HuH-7.5 (cell line): Measurements from ENCODE around the gene MCAM.

Experiments used
- DNase-seq: peaks from one replicate; pipeline ENCODE4 v3.0.0; 2011; ENCODE audit warnings: low spot score

The MCAM gene

DNA sequence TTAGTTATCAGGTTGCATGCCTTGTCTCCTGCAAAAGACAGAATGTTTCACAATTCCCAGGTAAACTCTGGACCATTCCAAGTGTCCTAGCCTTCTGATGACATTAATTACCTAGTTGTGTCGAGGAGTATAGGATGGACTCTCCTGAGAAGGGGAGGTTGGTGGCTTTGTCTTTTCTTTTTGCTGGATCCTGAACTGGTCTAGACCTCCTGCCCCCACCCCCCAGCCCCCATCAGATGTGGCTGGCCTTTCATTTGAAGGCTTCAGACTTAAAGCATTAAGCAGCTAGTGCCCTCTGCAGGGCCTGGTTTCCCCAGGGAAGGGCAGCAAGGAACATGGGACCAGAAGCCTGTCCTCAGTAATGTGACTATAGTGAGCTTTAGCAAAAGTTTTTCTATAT is 9.7 kb downstream of the MCAM start:
- DNase-seq: no peak

DNA sequence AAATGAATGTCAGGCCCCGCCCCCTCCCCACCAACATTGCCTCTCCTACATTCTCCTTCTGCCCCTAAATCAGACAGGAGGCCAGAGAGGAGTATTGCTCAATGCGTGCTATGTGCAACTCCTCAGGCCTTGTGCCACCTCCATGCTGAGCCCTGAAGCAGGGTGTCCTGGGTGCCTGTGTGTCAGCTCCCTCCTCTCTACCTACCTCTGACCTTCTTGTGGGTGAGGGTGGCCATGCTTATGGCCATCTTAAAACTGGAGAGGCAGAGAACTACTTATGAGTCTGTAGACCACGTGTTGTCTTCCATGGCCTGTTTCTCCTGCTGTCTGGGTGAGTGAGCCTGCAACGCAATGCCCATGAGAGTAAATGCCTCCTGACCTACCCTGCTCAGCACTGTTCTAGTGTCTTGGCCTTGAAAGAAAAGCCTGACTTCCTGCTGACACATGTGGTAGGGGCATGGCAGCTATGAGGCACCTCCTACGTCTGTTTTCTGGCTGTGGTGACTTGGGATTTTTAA is 10.5 kb downstream of the MCAM start:
- no peak for DNase-seq

GRCh38 chr11:119305556-119306372 is 11.2 kb downstream of the MCAM start:
- no peak for DNase-seq

- no peak for DNase-seq
Observed at GRCh38 chr11:119303227-119303718, 13.7 kb downstream of the MCAM start.

DNA sequence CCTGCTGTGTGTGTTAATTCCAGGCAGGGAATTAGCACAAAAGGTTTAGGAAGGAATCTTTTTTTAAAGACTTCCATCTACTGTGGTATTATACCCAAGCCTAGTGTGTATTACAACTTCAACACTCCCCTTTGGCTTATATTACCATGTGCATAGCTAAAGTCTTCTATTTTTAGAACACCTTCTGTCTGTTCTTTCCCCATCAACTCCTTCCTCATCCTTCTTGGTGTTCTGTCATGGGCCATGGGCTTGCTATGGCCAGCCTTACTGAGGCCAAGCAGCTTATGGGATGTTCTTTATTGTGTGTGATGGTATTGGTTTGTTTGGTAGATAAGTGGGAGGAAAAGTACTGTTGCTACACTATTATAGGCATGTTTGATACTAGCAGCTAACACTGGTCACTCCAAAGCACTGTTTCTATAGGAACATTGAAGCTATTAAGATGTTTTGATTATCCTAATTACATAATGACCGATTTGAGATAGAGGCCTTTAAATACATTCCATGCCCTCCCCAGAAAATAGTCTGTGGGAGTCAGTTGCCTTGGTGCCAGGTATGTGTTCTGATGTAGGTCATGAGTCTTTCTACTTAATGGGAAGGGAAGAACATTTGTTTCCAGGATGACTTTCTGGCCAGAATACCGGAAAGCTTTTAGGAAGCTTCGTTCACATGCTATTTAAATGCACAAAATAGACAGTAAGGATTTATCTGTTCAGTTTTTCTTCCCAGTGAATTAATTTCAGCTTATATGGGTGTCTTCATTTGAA is 16.5 kb downstream of the MCAM start:
- DNase-seq: no peak

DNA sequence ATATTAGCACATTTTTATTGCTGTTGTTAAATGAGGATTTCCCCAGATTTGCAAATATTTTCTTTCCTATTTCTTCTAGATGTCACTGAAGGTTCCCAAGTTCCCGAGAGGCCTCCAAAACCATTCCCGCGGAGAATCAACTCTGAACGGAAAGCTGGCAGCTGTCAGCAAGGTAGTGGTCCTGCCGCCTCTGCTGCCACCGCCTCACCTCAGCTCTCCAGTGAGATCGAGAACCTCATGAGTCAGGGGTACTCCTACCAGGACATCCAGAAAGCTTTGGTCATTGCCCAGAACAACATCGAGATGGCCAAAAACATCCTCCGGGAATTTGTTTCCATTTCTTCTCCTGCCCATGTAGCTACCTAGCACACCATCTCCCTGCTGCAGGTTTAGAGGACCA is 17.5 kb downstream of the MCAM start:
- no peak for DNase-seq

DNA sequence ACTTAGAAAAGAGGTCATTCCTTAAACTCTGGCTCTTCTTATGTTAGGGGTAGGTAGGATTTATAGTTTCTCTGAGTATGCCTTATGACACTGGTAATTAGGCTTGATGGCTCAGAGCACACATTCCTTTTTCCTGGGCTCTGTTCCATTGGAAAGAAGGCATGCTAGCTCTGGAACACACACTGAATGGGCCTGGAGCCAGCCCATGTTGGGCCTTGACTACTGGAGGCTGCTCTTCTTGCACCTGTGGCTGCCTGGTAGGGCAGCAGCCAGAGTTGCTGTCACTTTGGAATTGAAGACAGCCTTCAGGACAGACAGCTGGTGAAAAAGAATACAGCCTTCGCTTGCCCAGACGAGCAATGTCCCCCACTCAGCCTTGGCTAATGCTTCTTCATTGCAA is 18.2 kb downstream of the MCAM start:
- DNase-seq: no peak

- no peak for DNase-seq
Observed at GRCh38 chr11:119297938-119298337, 19.0 kb downstream of the MCAM start.

DNA sequence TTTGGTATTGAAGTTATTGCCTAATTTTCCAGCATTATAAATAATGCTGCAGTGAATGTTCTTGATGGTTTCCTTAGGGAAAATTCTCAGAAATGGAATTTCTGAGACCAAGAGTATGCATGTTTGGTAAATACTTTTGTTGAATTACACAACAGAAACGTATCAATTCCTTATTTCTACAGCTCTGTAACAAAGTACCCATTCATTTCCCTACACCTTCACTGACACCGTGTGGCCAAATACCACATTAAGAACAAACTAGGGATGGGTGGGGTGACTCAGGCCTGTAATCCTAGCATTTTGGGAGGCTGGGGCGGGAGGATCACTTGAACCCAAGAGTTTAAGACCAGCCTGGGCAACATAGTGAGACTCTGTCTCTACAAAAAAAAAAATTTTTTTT is 21.8 kb downstream of the MCAM start:
- no peak for DNase-seq

DNA sequence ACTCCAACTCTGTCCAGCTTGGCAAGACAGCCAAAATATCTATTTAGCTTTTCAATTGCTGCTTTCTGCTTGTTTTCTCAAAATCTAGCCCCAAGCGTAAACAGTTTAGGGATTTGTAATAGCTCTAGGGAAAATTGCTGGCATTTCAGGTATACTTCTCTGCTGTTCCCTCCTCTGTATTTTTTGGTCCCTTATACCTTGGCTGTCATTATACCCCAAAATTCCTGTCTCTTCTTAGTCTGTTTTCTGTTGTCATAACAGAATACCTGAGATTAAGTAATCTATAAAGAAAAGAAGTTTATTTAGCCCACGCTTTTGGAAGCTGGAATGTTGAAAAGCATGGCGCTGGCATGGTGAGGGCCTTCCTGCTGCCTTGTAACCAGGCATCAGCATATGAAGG is 23.5 kb downstream of the MCAM start:
- no peak for DNase-seq

DNA sequence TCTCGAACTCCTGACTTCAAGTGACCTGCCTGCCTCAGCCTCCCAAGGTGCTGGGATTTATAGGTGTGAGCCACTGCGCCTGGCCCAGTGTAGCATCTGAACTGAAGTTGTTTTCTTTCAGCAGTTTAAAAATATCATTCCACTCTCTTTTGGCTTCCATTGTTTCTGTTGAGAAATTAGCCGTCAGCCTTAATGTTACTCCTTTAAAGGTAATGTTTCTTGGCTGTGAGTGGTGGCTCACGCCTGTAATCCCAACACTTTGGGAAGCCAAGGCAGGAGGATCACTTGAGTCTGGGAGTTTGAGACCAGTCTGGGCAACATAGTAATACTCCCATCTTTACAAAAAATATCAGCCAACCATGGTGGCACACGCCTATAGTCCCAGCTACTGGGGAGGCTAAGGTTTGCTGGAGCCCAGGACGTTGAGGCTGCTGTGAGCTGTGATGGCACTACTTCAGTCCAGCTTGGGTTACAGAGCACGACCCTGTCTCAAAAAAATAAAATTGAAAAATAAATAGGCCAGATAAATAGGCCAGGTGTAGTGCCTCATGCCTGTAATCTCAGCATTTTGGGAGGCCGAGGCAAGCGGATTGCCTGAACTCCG is 25.9 kb downstream of the MCAM start:
- no peak for DNase-seq

GRCh38 chr11:119288219-119288618 is 28.7 kb downstream of the MCAM start:
- no peak for DNase-seq

GRCh38 chr11:119285431-119285830 is 31.5 kb downstream of the MCAM start:
- DNase-seq: no peak

DNA sequence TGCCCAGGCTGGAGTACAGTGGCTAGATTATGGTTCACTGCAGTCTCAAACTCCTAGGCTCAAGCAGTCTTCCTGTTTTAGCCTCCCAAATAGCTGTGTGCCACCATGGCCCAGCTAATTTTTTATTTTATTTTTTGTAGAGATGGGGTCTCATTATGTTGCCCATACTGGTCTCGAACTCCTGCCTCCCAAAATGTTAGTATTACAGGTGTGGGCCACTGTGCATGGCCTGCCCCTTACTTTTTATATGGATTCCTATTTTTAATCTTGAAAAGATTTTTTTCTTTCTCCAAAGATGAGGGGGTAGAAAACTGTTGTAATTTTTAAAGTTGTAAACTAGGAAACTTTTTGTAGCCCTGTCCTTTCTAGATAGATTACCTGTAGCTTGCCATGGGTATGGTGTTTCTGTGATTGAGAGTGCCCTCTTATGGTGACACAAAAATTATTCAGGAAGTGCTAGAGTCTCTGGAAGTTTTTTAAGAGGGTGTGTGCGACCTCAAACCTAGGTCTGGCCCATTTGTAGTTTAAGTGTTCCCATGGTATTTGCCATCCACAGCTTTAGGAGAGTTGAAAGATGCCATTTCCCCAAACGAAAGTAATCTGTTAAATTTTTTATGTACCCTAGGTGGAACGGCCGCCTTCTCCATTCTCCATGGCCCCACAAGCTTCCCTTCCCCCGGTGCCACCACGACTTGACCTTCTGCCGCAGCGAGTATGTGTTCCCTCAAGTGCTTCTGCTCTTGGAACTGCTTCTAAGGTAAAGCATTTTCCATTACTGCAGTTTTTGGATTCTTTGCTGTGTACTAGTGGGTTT is 32.4 kb downstream of the MCAM start:
- DNase-seq: peak; percentile 21

- no peak for DNase-seq
Observed at GRCh38 chr11:119282495-119282894, 34.4 kb downstream of the MCAM start.

- no peak for DNase-seq
Observed at GRCh38 chr11:119277660-119278059, 39.3 kb downstream of the MCAM start.

- DNase-seq: no peak
Observed at GRCh38 chr11:119273721-119274120, 43.2 kb downstream of the MCAM start.

DNA sequence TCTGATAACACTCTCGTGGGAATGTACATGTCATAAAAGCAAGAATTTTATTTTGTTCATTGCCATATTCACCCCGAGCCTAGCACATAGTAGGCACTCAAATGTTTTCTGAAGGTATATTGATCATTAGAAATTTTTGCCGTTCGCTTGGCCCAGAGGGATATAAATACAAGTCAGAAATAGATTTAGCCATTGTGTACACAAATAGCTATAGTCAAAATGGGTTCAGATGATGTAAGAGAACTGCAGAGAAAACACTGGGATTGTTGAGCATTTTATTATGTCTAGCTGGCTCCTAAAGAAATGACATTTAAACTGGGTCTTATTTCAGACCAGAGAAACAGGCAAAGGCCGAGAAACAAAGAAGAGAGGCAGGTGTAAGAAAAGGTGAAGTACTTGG is 49.3 kb downstream of the MCAM start:
- DNase-seq: no peak

DNA sequence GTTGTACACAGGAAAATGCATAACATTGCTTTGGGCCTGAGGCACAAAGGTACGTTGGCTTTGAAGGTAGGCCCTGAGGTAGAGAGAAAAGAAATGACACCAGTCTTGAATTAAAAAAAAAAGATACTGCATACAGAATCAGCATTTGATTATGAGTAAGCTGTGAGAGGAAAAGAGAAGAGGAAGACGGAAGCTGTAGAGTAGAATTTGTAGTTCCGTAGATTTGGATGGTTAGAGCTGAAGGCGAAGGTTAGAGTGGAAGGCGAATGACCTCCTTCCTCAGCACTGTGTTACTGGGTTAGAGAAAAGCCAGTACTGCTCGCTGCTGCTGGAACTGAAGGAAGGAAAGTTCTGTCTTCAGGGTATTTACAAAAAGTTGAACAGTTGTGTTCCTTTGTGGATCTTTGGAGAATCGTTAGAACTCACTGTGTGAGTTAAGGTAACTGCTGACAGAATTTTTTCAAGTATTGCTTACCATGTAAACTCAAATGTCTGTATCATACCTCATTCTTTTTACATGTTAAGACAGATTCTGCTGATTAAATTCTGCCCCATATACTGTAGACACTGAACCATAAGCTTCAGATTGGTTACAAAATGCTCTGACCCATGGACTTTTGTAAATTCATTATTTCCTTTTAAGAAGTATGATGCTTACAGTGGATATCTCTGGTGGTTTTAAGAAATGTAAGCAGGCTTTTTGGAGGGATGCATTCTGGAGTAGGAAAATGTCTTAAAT is 50.2 kb downstream of the MCAM start:
- no peak for DNase-seq

- no peak for DNase-seq
Observed at GRCh38 chr11:119266063-119266462, 50.9 kb downstream of the MCAM start.

- DNase-seq: no peak
Observed at GRCh38 chr11:119263352-119263940, 53.5 kb downstream of the MCAM start.
